ENCODE results near the gene LIX1L. TPM values are rescaled to one million over a fixed set of nuclear protein-coding genes. Genes with fewer than 3 reads are reported as not detected.

The LIX1L gene
- total and polyA plus RNA-seq, 2 of the 4 experiments (the other 2 are of a cell fraction) = 14.7 to 28.8 TPM

- Histone ChIP-seq H4K91ac (ENCODE audit: insufficient read depth, low read depth, low read length) (peak overlapping the region; percentile 92), H3K4me1 (ENCODE audit: control insufficient read depth, insufficient read depth, low read length) (peaks cover 12% of the 10 kb centered on the region), H2AFZ (replicated peaks; ENCODE audit: low read length, poor library complexity) (peak overlapping the region; percentile 19), H3K23ac (ENCODE audit: low read depth, low read length) (no peak overlapping the region), H3K9me3 (ENCODE audit: control insufficient read depth, insufficient read depth, low read length) (no peaks in the 10 kb centered on the region), H3K79me1 (ENCODE audit: low read depth in 1 of 2, low read length in 2 of 2) (peaks cover 0 to 4% of the 10 kb centered on the region in 2 experiments; a peak in 1 of 4 replicates), H2BK120ac (ENCODE audit: low read depth, low read length) (peak overlapping the region; percentile 95), H3K27me3 (ENCODE audit: control insufficient read depth, insufficient read depth, low read length) (no peaks in the 10 kb centered on the region), H3K14ac (replicated peaks; ENCODE audit: low read depth, low read length) (peak overlapping the region; percentile 93), H3K36me3 (ENCODE audit: control insufficient read depth, insufficient read depth, low read length) (no peaks in the 10 kb centered on the region), H3K56ac (ENCODE audit: extremely low read depth, insufficient read depth, low read length) (no peak overlapping the region; the same call in 1 of the 2 replicates), H2AK9ac (replicated peaks; ENCODE audit: low read depth, low read length, poor library complexity) (peak overlapping the region; percentile 90), H4K8ac (ENCODE audit: low read depth in 2 of 2, low read length in 2 of 2) (peak overlapping the region; percentile 85 to 92; a peak in 2 of 4 replicates), H3K9ac (ENCODE audit: low read depth, low read length) (no peak overlapping the region), H4K5ac (ENCODE audit: low read depth, low read length) (peak overlapping the region; percentile 31; the same call in 1 of the 2 replicates), H3K18ac (ENCODE audit: low read depth, low read length) (no peak overlapping the region), H3K4ac (ENCODE audit: low read depth, low read length) (peak overlapping the region; percentile 96), H2BK15ac (ENCODE audit: low read depth, low read length) (peak overlapping the region; percentile 76; the same call in 1 of the 3 replicates), H2BK20ac (ENCODE audit: low read depth, low read length) (peak overlapping the region; percentile 89), H3K4me2 (ENCODE audit: low read depth, low read length) (no peak overlapping the region), H3K27ac (ENCODE audit: insufficient read depth, low read length) (no peak overlapping the region), H2AK5ac (ENCODE audit: low read depth, low read length) (peak overlapping the region; percentile 71), H3K4me3 (ENCODE audit: insufficient read depth, low read depth, low read length) (no peak overlapping the region), H4K20me1 (ENCODE audit: insufficient read depth, low read length) (no peaks in the 10 kb centered on the region), H2BK5ac (ENCODE audit: low read depth, low read length, poor library complexity, severe bottlenecking) (peak overlapping the region; percentile 88), H3K9me1 (ENCODE audit: insufficient read depth, low read length) (peaks cover 15% of the 10 kb centered on the region)
- CTCF ChIA-PET = interaction anchor here (1.2 to 2.5 kb wide), 6 partner anchors 15 to 124 kb away, joined by 3 to 24 read pairs (median 8); partner anchors contain the start of genes ITGA10 and NUDT17
- intact Hi-C loops (cut with micrococcal nuclease) = loop anchor here (2.0 to 10.0 kb wide), 2 partner anchors 25 to 61 kb away; partner anchors contain the start of genes LIX1L and PEX11B
- no TSS peak for BruUV-seq (replicated peaks)
- ATAC-seq (ENCODE audit: low read depth) (no peak), DNase-seq (no peak)
- POLR2A ChIA-PET (ENCODE audit: unreplicated experiment) = interaction anchor here (0.5 kb wide), 1 partner anchor 88 kb away, joined by 3 read pairs; no protein-coding TSS in a partner anchor
- in situ Hi-C loops (cut with MboI; ENCODE audit: low sequenced_read_pairs) = no loop called here
- 92% methylated on average over 5 of the region's 7 CpGs; no CpG with 5 or more reads in 1 of the 2 experiments for WGBS, 2 experiments (ENCODE audit: extremely low coverage in 2 of 2, insufficient read length in 1 of 2)
- no peak for TF ChIP-seq FOS (IDR thresholded peaks at IDR 0.05; ENCODE audit: low read depth, low read length)
- TF ChIP-seq ELK1 (IDR thresholded peaks at IDR 0.05; ENCODE audit: borderline replicate concordance, low read depth, low read length) = no peak
- no peak for TF ChIP-seq CTCF (conservative IDR thresholded peaks at IDR 0.05; ENCODE audit: low read depth, low read length)
- TF ChIP-seq NFE2L2 (IDR thresholded peaks at IDR 0.05; ENCODE audit: low read depth, low read length) = no peak
- no peak for TF ChIP-seq SMC3 (IDR thresholded peaks at IDR 0.05; ENCODE audit: low read depth, low read length)
- TF ChIP-seq MAZ (IDR thresholded peaks at IDR 0.05; ENCODE audit: borderline replicate concordance, low read depth, low read length) = no peak
- no peak for TF ChIP-seq RFX5 (IDR thresholded peaks at IDR 0.05; ENCODE audit: low read depth, low read length)
- TF ChIP-seq CEBPB (IDR thresholded peaks at IDR 0.05; ENCODE audit: low read depth, low read length) = no peak
- TF ChIP-seq MAFK (IDR thresholded peaks at IDR 0.05; ENCODE audit: low read depth, low read length) = no peak
- no peak for TF ChIP-seq POLR2A (IDR thresholded peaks at IDR 0.05; ENCODE audit: low read depth, low read length)
- TF ChIP-seq USF2 (IDR thresholded peaks at IDR 0.05; ENCODE audit: low read depth, low read length) = no peak
- TF ChIP-seq RCOR1 (IDR thresholded peaks at IDR 0.05; ENCODE audit: insufficient replicate concordance, low read length) = no peak
- TF ChIP-seq BHLHE40 (IDR thresholded peaks at IDR 0.05; ENCODE audit: low read depth, low read length) = no peak
- dilution Hi-C loops (cut with HindIII; ENCODE audit: low sequenced_read_pairs, unreplicated experiment) = no loop called here
Measured at GRCh38 chr1:145893306-145894055, 64.3 kb downstream of the LIX1L start.

Data from IMR-90 (cell line).